ENCODE data around the gene ANO4.

ANO4 gene

DNA sequence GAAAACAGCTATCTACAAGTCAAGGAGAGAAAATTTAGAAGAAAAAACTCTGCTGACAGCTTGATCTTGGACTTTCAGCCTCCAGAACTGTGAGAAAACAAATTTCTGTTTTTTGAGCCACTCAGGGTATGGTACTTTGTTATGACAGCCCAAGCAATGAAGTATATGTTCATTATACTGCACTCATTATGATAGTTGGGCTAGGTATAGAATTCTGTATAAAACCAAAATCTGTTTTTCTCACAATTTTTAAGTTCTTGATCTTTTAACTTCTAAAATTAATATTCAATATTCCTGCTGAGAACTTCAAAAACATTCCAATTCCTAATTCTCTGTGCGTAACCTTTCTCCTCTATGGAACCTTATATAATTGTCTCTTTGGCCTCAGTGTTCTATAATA, 214.7 kb downstream of the ANO4 start:
- no peaks in the 10 kb centered on the region for H3K36me3 ChIP-seq (ENCODE audit: control insufficient read depth in 2 of 2, insufficient read depth in 1 of 2, low read length in 2 of 2)
- no peaks in the 10 kb centered on the region for H3K4me1 ChIP-seq (ENCODE audit: control insufficient read depth, insufficient read depth, low read length)
- H3K27ac ChIP-seq (ENCODE audit: extremely low read depth, low read depth, low read length) = no peak overlapping the region
- H3K9me3 ChIP-seq (ENCODE audit: control insufficient read depth, insufficient read depth, low read depth, low read length) = no peaks in the 10 kb centered on the region
- no peak for TF ChIP-seq ZFP41 (tag by site-specific recombination; IDR thresholded peaks at IDR 0.05; ENCODE audit: borderline replicate concordance)
- TF ChIP-seq ZNF677 (tag by site-specific recombination; IDR thresholded peaks at IDR 0.05) = no peak
- TF ChIP-seq ZNF777 (tag by site-specific recombination; IDR thresholded peaks at IDR 0.05; ENCODE audit: borderline replicate concordance) = no peak
- TF ChIP-seq ZNF549 (tag by site-specific recombination; IDR thresholded peaks at IDR 0.05) = no peak
- TF ChIP-seq ZNF433 (tag by site-specific recombination; IDR thresholded peaks at IDR 0.05; ENCODE audit: low read depth) = no peak
- no peak for TF ChIP-seq OSR2 (tag by site-specific recombination; IDR thresholded peaks at IDR 0.05)
- TF ChIP-seq, protein P1, sequence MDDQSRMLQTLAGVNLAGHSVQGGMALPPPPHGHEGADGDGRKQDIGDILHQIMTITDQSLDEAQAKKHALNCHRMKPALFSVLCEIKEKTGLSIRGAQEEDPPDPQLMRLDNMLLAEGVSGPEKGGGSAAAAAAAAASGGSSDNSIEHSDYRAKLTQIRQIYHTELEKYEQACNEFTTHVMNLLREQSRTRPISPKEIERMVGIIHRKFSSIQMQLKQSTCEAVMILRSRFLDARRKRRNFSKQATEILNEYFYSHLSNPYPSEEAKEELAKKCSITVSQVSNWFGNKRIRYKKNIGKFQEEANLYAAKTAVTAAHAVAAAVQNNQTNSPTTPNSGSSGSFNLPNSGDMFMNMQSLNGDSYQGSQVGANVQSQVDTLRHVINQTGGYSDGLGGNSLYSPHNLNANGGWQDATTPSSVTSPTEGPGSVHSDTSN (CRISPR knock-in tag; IDR thresholded peaks at IDR 0.05) = no peak
- no peak for TF ChIP-seq ZNF776 (tag by site-specific recombination; IDR thresholded peaks at IDR 0.05; ENCODE audit: borderline replicate concordance)
- TF ChIP-seq ZNF138 (tag by site-specific recombination; IDR thresholded peaks at IDR 0.05; ENCODE audit: borderline replicate concordance) = no peak
- TF ChIP-seq ZNF544 (tag by site-specific recombination; IDR thresholded peaks at IDR 0.05) = no peak
- TF ChIP-seq ZNF19 (tag by site-specific recombination; IDR thresholded peaks at IDR 0.05; ENCODE audit: low read depth) = no peak
- TF ChIP-seq SP2 (tag by site-specific recombination; IDR thresholded peaks at IDR 0.05) = no peak
- no peak for TF ChIP-seq ZNF16 (tag by site-specific recombination; IDR thresholded peaks at IDR 0.05; ENCODE audit: low read depth)
- no peak for TF ChIP-seq ZNF239 (tag by site-specific recombination; IDR thresholded peaks at IDR 0.05)
- CTCF ChIA-PET = no interaction called here
- H3K4me3 ChIP-seq (ENCODE audit: low read depth, low read length) = no peak overlapping the region
- POLR2A ChIA-PET = no interaction called here

DNA sequence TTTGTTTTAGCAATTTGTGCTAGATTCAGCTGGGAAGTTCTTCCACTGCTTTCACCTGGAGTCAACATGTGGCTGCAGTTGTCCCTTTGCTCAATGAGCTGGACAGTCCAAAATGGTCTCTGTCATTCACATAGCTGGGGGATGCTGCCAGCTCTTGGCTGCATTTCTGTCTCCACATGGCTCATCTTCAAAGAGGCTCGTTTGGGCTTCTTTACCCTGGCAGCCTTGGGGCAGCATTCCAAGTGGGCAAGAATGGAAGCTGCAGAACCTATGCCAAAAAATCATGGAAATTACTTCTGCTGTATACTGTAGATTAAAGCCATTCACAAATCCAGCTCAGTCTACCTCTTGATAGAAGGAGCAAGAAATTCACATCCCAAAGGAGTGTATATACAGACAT, 216.3 kb downstream of the ANO4 start:
- Histone ChIP-seq H3K36me3 (ENCODE audit: control insufficient read depth in 2 of 2, insufficient read depth in 1 of 2, low read length in 2 of 2) (no peaks in the 10 kb centered on the region), H3K27ac (ENCODE audit: extremely low read depth, low read depth, low read length) (no peak overlapping the region), H3K4me1 (ENCODE audit: control insufficient read depth, insufficient read depth, low read length) (no peaks in the 10 kb centered on the region), H3K4me3 (ENCODE audit: low read depth, low read length) (no peak overlapping the region), H3K9me3 (ENCODE audit: control insufficient read depth, insufficient read depth, low read depth, low read length) (no peaks in the 10 kb centered on the region)
- TF ChIP-seq TCF7L2 (IDR thresholded peaks at IDR 0.05; ENCODE audit: borderline replicate concordance, low read depth, low read length) = no peak
- TF ChIP-seq, protein P2, sequence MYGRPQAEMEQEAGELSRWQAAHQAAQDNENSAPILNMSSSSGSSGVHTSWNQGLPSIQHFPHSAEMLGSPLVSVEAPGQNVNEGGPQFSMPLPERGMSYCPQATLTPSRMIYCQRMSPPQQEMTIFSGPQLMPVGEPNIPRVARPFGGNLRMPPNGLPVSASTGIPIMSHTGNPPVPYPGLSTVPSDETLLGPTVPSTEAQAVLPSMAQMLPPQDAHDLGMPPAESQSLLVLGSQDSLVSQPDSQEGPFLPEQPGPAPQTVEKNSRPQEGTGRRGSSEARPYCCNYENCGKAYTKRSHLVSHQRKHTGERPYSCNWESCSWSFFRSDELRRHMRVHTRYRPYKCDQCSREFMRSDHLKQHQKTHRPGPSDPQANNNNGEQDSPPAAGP (tag by site-specific recombination; IDR thresholded peaks at IDR 0.05) = no peak
- TF ChIP-seq ZXDB (tag by site-specific recombination; IDR thresholded peaks at IDR 0.05) = no peak
- TF ChIP-seq ZBTB17 (tag by site-specific recombination; IDR thresholded peaks at IDR 0.05) = no peak
- POLR2A ChIA-PET = no interaction called here
- CTCF ChIA-PET = interaction anchor here (0.5 kb wide), 1 partner anchor 11 kb away, joined by 3 read pairs; no protein-coding TSS in a partner anchor

DNA sequence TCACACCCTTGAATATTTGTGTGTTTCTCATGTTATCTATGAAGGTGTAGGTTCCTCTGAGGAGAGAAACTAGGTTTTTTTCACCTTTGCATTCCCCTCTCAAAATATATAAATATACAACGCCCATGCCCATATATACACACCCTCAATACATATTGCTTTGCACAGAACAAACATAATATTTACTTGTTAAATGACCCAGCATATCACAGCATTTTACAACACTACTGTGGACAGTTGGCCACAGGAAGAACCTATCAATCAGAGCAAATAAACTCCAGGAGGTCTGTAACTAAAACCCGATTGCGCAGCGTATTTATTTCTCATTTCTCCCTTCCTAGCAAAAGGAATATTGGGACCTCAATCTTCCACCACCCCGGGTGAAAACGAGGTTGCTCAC, 219.4 kb downstream of the ANO4 start:
- TF ChIP-seq GLIS2 (tag by site-specific recombination; IDR thresholded peaks at IDR 0.05) = no peak
- TF ChIP-seq ZNF48 (tag by site-specific recombination; IDR thresholded peaks at IDR 0.05) = no peak
- TF ChIP-seq ZNF660 (tag by site-specific recombination; IDR thresholded peaks at IDR 0.05) = no peak
- no peak for TF ChIP-seq ZNF324 (tag by site-specific recombination; IDR thresholded peaks at IDR 0.05)
- TF ChIP-seq ZNF433 (tag by site-specific recombination; IDR thresholded peaks at IDR 0.05; ENCODE audit: low read depth) = no peak
- H3K36me3 ChIP-seq (ENCODE audit: control insufficient read depth in 2 of 2, insufficient read depth in 1 of 2, low read length in 2 of 2) = no peaks in the 10 kb centered on the region
- no peaks in the 10 kb centered on the region for H3K4me1 ChIP-seq (ENCODE audit: control insufficient read depth, insufficient read depth, low read length)
- CTCF ChIA-PET = no interaction called here
- no peak overlapping the region for H3K4me3 ChIP-seq (ENCODE audit: low read depth, low read length)
- no peak overlapping the region for H3K27ac ChIP-seq (ENCODE audit: extremely low read depth, low read depth, low read length)
- no peaks in the 10 kb centered on the region for H3K9me3 ChIP-seq (ENCODE audit: control insufficient read depth, insufficient read depth, low read depth, low read length)
- POLR2A ChIA-PET = no interaction called here

Measured in HEK293 (cell line).